Activated CD8-positive, alpha-beta memory T cell treated with anti-CD3 and anti-CD28 coated beads, Interleukin-2, amount 50 U/mL, for 24 hours (primary cell): ENCODE results near the gene BRWD1.
"Not testable (repeated sequence)": the region's sequence is repeated elsewhere in the genome, so short reads cannot be mapped to it uniquely, and the experiment has no call there.

Source experiments
- DNase-seq: peaks from one replicate; pipeline ENCODE4 v3.0.0-alpha.2; 2020; ENCODE audit errors: extremely low read depth

The BRWD1 gene

DNA sequence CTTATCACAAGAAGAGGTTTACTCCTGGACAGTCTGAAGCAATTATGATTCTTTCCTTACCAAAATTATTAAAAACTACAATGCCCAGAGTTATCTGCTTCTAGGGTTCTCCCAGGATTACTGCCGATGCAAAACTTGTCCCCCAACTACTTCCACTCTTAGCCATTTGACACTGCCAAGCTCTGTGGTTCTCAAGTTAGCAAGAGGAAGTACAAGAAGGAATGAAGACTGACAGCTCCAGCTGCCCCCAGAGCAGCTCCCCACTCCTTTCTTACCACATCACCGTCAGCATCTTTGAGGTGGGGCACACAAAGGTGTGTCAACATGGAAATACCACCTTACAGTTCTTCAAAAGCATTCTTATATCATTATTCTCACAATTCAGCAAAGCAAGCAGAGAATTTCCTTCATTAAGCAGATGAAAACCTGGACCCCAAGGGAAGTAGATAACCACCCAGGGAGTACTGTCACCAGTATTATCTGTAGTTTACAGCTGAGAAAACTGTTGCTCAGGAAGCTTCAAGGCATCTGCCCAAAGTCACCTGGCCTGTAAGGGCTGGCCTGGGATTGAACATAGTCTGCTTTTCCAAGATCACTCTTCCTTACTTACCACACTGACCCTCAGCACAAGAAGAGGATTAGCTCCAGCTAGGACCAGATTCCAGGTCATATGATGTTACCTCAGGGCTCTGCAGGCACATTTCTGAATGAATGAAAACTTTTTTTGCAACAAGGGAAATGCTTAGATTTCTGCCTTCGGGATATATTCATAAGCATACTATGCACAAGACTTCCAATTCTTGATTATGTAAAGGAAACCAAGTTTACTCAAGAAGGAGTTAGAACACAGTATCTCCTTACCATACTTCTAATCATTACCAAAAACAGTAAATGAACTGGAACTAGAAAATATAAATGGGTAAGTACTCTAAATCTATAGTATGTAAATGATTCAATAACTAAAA is 139.4 kb downstream of the BRWD1 start:
- DNase-seq: no peak

DNA sequence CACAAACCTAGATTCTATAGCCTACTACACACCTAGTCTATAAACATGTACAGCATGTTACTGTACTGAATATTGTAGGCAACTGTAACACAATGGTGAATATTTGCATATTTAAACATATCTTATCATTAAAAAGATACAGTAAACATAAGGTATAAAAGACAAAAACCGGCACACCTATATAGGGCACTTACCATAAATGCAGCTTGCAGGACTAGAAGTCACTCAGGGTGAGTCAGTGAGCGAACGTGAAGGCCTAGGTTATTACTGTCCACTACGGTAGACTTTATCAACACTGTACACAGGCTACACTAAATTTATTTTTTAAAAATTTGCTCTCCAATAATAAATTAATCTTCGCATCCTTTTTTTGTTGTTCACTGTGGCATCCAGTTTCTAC is 143.5 kb downstream of the BRWD1 start:
- no peak for DNase-seq

DNA sequence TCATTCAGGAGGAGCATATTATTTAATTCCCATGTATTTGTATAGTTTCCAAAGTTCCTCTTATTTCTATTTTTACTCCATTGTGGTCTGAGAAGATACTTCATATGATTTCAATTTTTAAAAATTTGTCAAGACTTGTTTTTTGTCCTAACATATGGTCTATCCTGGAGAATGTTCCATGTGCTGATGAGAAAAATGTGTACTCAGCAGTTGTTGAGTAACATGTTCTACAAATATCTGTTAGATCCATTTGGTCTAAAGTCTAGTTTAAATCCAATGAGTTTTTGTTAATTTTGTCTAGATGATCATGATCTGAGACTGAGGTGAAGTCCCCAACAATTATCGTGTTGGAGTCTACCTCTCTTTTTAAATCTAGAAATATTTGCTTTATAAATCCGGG is 144.6 kb downstream of the BRWD1 start:
- no peak for DNase-seq

DNA sequence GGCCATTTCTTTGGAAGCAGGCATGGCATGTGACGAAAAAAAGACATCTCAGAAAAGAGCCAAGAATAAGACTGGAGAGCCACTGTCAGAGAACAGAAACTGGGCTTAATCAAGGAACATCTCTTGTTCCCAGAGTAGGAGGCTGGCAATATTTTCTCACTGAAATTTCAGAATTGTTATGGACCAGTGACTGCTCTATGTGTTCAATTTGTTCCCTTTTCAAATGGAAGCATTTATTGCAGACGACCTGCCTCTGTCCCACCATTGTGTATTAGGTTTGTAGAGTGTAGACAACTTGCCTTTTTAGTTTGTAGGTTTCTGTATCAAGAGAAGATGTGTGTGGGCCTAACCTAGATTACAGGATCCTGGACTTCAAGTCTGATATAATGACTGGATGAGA is 148.9 kb downstream of the BRWD1 start:
- no peak for DNase-seq

DNA sequence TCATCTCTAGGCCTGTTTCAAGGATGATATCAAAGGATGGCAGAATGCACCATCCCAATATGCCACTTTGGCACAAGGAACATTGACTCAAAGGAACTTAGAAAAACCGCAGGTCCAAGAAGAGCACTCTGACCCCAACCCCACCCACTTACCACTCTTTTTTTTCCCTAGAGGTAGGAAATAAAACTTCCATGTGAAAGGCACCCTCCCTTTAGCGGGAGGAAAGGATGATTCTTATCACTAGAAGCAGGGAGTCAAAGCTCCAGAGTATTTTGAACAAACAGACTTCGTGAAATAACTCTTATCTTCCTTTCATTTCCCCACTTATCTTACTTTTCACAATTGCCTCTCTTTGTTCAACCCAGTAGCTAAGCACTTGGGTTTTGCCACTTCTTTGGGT is 152.4 kb downstream of the BRWD1 start:
- DNase-seq: no peak

DNA sequence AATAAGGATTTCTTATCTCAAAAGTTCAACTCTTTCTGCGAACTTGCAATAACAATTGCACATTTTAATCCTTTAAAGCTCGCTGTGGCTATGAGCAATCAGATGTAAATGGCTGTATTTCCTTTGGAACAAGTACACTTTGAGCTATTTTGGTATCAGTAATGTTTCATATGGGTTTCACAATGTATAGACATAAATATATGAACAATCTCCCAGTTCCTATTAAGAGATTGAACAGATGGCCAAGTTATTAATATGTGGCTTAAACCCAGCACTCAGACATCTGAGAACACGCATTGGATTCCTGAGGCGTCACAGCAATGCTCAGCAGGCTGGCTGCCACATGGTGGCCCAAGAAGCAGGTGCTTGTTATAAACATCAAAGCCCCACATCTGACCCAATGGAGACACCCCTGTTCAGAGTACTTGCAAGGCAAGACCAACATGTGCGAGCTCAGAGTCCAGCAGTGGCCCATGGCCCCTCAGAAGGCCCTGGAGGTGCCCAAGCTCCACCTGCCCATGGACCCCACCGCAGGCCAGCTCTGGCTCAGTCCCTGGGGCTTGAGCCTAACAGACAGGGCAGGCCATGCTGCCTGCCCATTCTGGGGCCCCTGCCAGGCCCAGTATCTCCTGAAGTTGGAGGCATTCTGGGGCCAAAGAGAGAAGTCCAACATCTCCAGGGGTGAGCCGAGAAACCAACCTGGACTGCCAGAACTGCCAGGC is 153.9 kb downstream of the BRWD1 start:
- DNase-seq: no peak

DNA sequence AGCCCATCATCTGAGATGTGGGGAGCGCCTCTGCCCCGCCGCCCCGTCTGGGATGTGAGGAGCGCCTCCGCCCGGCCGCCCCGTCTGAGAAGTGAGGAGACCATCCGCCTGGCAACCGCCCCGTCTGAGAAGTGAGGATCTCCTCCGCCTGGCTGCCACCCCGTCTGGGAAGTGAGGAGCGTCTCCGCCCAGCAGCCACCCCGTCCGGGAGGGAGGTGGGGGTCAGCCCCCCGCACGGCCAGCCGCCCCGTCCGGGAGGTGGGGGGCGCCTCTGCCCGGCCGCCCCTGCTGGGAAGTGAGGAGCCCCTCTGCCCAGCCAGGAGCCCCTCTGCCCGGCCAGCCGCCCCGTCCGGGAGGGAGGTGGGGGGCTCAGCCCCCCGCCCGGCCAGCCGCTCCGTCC is 156.2 kb downstream of the BRWD1 start:
- DNase-seq: not testable (repeated sequence)

DNA sequence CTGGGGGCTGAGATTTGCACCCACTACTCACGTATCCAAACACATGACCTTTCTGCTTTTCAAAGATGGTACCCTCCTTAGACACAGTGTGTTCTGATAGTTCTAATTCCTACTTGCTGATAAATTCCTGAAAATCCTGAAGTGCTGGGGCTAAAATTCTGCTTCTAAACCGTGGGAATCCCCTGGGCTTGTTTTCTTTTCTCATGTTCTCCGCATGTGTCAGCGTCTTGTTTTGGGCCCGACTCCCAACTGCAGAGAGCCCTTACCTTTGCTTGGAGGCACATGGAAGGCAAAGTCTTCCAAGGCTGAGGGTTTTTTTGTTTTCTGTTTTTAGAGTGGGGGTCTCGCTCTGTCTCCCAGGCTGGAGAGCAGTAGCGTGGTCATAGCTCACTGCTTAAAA is 157.4 kb downstream of the BRWD1 start:
- no peak for DNase-seq

DNA sequence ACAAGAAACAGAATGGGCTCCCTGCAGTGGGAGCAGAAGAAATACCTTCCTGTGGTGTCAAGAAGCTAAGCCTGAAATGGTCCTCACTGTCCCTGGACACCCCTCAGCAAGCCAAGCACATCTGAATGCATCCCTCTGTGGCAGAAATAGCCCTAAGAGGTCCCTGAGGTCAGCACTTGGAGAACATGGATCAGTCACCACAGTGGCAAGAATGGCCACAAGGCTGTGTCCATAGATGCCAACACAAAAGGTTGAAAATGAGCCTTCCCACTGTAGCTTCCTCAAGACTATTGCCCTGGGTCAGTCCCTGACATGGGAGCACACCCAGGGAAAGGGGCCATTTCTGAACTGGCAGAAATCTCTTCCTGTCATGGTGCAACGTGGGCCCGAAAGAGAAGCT is 157.9 kb downstream of the BRWD1 start:
- no peak for DNase-seq

DNA sequence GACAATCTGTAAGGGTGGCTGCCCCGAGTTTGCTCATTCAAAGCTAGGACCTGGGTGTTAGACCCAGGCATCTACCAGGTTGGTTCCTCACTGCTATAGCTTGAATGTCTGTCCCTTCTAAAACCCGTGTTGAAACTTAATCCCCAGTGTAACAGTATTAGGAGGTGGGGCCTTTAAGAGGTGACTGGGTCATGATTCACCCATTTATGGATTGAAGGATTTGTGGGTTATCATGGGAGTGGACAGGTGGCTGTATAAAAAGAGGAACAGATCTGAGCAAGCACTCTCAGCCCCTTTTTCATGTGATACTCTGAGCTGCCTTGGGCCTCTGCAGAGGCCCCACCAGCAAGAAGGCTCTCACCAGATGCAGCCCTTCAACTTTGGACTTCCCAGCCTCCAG is 159.6 kb downstream of the BRWD1 start:
- no peak for DNase-seq

DNA sequence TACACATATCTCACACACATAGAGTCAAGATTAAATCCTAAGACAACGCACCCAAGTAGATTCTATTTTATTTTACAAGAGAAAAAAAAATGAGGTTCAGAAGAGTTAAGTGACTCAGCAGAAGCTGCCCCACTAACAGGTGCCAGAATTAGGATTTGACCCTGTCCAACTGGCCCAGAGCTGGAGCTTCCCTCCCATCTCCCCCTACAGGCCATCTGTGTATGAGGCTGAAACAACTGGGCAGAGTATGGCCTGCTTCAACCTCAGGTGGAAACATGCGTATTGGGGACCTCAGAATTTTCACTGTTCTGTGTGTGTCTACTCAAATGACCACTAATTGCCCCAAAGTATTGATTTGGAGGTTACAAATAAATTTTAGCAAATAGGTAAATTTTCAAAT is 160.1 kb downstream of the BRWD1 start:
- DNase-seq: no peak

DNA sequence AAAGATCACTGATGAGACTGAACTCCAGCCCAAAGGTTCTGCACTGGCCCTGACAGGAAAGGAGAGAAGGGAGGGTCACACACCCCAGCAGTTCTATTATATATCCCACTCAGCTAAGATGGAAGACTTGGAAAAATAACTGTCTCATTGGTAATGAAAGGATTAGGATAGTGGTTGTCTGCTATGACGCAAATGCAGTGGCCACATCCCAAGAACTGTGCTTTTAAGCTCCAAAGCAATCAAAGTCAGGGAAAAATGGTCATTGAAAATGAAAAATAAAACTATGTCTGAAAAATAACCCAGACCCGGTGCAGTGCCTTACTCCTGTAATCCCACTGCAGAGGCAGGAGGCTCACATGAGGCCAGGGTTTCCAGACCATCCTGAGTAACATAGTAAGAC is 161.2 kb downstream of the BRWD1 start:
- no peak for DNase-seq

DNA sequence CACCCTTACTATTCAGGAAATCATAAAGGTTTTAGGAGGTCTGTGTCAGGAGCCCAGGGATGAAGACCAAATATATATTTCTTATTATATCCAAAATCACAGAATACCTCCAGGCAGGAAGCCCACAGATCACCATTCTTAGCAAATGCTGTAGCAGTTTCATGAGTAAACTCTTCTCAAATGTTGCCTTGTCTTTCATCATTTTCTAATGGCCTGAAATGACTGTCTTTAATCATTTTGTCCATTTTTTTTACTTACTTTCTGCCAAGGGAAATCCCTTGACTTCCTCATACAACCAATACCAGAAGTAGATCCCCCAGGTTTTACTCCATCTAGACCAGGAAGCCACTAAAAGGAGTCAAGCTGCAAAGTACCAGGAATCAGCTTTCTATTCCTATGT is 162.6 kb downstream of the BRWD1 start:
- no peak for DNase-seq

DNA sequence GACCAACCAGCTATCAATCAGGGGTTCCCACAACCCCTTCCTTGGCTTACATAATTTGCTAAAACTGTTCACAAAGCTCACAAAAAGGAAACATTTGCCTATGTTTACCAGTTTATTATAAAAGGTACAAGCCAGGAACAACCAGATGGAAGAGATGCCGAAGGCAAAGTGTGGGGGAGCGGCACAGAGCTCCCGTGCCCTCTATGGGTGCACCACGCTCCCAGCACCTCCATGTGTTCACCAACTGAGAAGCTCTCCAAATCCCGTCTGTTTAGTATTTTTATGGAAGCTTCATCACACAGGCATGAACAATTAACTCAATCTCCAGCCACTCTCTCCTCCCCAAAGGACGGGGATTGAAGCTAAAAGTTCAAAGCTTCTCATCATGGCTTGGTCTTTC is 163.1 kb downstream of the BRWD1 start:
- DNase-seq: no peak

DNA sequence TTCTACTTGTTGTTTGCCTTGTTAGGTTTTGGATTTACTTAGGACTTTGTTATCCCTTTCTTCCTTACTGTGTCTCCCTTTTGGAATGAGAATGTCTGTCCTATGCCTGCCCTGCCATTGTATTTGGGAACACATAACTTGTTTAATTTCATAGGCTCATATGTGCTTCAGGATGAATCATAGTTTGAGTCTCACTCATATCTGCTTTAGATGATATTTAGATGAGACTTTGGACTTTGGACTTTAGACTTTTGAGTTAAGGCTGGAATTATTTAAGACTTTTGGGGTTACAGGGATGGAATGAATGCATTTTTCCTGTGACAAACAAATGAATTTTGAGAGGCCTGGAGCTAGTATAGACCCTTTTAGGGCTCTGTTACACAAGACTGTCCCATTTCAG is 163.6 kb downstream of the BRWD1 start:
- DNase-seq: no peak

DNA sequence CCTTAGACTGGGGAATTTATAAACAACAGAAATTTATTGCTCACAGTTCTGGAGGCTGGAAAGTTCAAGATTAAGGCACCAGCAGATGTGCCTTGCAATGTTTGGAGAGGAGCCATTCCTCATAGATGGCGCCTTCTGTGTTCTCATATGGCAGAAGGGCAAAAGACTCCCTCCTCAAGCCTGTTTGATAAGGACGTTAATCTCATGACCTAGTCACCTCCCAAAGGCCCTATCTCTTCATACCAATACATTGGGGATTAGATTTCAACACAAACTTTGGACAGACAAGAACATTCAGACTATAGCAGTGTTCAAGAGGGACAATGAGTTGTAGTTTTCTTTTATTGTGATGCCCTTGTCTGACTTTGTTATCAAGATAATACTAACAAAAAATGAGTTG is 164.5 kb downstream of the BRWD1 start:
- no peak for DNase-seq

DNA sequence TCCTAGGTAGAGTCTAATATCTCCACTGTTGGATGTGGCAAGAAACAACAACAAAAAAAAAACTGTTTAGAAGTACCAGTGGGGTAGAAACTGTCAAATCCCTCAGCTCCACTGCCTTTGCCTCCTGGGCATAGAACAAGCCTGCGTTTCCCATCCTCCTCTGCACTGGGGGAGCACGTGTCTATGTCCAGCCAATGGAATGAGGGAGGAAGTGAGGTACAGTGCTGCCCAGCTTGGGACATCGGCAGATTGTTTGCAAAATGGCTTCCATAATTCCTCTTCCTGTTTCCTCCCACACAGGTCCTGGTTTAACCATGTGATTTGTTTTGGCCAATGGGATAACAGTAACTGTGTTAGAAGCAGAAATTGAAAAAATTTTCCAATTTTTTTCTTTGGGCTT is 169.2 kb downstream of the BRWD1 start:
- DNase-seq: no peak

DNA sequence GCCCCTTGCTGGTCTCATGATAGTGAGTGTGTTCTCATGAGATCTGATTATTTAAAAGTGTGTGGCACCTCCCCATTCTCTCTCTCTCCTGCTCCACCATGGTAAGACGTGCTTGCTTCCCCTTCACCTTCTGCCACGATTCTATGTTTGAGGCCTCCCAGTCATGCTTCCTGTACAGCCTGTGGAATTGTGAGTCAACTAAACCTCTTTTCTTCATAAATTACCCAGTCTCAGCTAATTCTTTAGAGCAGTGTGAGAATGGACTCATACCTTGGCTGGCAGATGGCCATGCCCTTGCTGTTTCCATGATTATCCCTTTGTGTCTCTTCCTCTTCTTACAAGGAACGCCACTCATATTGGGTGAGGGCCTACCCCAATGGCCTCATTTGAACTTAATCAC is 170.5 kb downstream of the BRWD1 start:
- DNase-seq: no peak

DNA sequence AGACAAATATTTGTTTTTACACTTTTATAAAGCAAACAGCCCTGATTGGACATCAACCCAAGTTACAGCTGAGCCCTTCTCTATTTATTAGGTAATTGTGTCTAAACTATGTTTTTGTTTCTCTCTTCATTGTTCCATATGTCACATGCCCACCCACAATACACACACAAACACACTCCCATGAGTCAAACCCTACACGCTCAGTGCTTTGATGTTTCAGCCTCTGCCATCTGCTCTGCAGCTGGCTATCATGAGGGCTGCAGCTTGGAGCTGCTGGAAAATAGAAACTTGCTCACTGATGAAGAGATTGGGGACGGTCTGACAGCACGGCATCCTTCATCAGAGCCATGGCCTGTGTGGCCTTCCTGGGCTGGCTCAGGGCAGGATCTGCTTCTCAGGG is 171.9 kb downstream of the BRWD1 start:
- DNase-seq: no peak

DNA sequence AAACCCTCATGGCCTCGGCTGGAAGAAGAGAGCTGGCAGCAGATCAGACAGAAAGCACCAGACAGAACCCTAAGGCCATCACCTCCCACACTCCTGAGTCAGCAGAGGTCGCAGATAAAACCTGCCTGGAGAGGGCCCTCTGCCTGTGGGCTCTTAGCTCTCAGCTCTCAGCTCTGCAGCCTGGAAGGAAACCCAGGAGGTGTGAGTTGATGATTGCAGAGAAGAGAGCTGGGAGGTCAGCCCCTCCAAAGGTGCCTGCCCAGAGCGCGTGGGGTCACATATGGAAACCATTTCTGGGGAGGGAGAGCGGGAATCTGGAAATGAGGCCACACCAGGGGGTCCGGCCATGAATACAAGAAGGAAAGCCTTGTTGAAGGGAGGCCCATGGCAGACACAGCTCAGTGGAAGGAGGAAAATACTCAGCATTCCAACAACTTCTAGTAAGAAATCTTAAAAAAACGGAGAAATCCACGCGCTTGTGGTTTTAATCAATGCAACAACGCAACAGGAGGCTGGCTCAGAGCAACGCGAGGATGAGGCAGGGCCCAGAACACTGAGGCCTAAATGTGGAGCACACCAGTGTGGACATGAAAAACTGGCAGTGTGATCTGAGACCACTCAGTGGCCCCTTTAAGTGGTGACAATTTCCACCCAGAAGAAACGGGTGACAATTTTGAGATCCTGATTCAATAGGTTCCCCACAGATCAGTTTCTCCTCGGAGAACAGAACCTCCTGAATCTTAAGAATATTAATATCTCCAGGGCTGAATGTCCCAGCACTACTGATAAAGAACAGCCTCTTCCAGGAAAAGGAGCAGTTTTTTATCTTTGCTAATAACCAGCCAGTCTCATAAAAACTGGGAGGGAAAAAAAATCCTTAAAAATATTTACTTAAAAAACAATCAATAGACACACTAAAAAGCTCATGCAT is 175.9 kb downstream of the BRWD1 start:
- no peak for DNase-seq

DNA sequence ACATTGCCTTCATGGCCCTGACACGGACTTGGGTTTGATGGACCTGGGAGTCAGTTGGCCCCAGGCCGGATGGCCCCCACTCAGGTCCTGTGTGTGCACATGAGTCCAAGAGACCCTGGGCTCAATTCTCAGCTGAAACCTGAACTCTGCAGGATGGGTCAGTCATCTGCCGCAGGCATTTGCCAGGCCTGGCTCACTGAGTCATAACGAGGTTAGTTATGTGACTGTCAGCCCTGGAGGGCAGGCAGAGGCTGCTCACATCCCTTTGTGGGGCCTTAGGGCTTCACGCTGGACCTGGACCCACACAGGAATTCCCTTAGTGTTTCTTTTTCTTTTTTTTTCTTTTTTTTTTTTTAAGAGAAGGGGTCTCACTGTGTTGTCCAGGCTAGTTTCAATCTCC is 176.7 kb downstream of the BRWD1 start:
- DNase-seq: no peak

DNA sequence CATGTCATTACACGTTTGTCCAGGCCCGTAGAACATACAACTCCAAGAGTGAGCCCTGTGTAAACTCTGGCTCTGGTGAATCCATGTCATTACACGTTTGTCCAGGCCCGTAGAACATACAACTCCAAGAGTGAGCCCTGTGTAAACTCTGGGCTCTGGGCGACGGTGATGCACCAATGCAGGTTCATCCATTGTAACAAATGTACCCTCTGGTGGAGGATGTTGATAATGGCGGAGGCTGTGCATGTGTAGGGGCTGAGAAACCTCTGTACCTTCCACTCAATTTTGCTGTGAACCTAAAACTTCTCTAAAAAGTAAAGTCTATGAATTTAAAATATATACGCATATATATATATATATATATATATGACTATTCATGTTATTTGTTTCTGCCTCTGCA is 177.3 kb downstream of the BRWD1 start:
- not testable (repeated sequence) for DNase-seq
